Peyer's patch (tissue), 4 donors: ENCODE results near the gene NAP1L5.

Experiments
- CTCF ChIP-seq, 6 experiments: fragments of 450-650 bp in 4 of 6; fragments of 200-600 bp in 2 of 6; sonication (generic) in 1 of 6; IDR thresholded peaks; one replicate each; pipeline ENCODE4 v1.5.1; 2017 to 2019; ENCODE audit warnings: antibody characterized with exemption in 6 of 6, mild to moderate bottlenecking in 3 of 6, moderate library complexity in 1 of 6
- POLR2A ChIP-seq, 2 donors: fragments of 450-650 bp; IDR thresholded peaks; one replicate each; pipeline ENCODE4 v1.5.1; 2017; ENCODE audit warnings: antibody characterized with exemption in 2 of 2, mild to moderate bottlenecking in 2 of 2, moderate library complexity in 2 of 2

- no peak for TF ChIP-seq POLR2A (IDR thresholded peaks at IDR 0.05)
- TF ChIP-seq CTCF (IDR thresholded peaks at IDR 0.05): no peak
These were observed 47.0 kb upstream of the NAP1L5 start for GRCh38 chr4:88744609-88745008.
